Measurements from ENCODE around the gene FRMPD1.

DNA sequence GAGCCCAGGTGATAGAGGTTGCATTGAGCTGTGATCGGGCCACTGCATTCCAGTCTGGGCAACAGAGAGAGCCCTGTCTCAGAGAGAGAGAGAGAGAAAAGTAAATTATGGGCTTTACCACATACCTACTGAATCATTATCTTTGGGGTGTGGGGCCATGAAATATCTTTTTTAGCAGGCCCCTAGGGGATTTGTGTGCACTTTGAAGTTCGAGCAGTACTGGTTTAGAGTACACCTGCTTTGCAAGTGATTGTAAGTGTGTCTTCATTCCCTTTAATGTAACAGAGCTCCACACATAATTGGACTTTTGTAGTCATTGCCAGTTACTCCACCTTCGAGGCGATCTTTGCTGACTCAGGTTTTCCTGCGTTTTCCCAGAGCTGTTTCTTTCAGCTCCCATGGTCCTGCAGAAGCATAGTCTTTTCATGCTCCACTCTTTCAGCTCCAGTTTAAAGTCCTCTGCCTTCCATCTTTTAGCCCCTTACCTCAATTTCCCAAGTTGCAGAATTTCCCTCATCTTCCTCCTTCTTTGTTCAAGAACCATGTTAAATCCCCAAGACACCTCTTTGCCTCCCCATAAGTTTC lies 24.0 kb upstream of the FRMPD1 start:
- TF ChIP-seq POLR2A (IDR thresholded peaks at IDR 0.05; ENCODE audit: low read depth, low read length) (no peak), BHLHE40 (IDR thresholded peaks at IDR 0.05; ENCODE audit: low read depth, low read length) (no peak), ELK1 (IDR thresholded peaks at IDR 0.05; ENCODE audit: borderline replicate concordance, low read depth, low read length) (no peak), SMC3 (IDR thresholded peaks at IDR 0.05; ENCODE audit: low read depth, low read length) (no peak)
- TF ChIP-seq, protein P1, sequence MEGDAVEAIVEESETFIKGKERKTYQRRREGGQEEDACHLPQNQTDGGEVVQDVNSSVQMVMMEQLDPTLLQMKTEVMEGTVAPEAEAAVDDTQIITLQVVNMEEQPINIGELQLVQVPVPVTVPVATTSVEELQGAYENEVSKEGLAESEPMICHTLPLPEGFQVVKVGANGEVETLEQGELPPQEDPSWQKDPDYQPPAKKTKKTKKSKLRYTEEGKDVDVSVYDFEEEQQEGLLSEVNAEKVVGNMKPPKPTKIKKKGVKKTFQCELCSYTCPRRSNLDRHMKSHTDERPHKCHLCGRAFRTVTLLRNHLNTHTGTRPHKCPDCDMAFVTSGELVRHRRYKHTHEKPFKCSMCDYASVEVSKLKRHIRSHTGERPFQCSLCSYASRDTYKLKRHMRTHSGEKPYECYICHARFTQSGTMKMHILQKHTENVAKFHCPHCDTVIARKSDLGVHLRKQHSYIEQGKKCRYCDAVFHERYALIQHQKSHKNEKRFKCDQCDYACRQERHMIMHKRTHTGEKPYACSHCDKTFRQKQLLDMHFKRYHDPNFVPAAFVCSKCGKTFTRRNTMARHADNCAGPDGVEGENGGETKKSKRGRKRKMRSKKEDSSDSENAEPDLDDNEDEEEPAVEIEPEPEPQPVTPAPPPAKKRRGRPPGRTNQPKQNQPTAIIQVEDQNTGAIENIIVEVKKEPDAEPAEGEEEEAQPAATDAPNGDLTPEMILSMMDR (conservative IDR thresholded peaks at IDR 0.05; ENCODE audit: low read depth, low read length): no peak

All from IMR-90 (cell line).